SU-DHL-6 (cell line): Measurements from ENCODE around the gene PTTG1IP.

ENCODE experiments used
- H2AFZ ChIP-seq: fragments of 200-600 bp; sonication (generic); 2 replicates; pipeline ENCODE4 v1.6.1; 2014; ENCODE audit warnings: low read depth, mild to moderate bottlenecking, moderate library complexity, mixed read lengths, antibody characterized with exemption, low read length; ENCODE audit not compliant: severe bottlenecking
- H3F3A ChIP-seq: fragments of 200-600 bp; shearing (Covaris generic); 2 replicates; pipeline ENCODE4 v1.6.0; 2016; ENCODE audit warnings: antibody characterized with exemption, mild to moderate bottlenecking; ENCODE audit not compliant: insufficient read depth
- H3K27ac ChIP-seq: fragments of 200-600 bp; sonication (generic); 2 replicates; pipeline ENCODE4 v1.5.1; 2016; ENCODE audit warnings: low read depth, mild to moderate bottlenecking, low read length, moderate library complexity, mixed read lengths
- H3K27me3 ChIP-seq: fragments of 200-600 bp; sonication (generic), shearing (Covaris generic); 2 replicates; pipeline ENCODE4 v1.6.0; 2014; ENCODE audit warnings: mild to moderate bottlenecking, low read length
- H3K36me3 ChIP-seq: fragments of 200-600 bp; sonication (generic); 2 replicates; pipeline ENCODE4 v1.6.1; 2014; ENCODE audit warnings: mild to moderate bottlenecking, low read length, mixed read lengths
- H3K4me2 ChIP-seq: fragments of 300-600, 200-600 bp; shearing (Covaris generic), sonication (generic); 2 replicates; pipeline ENCODE4 v1.6.0; 2014; ENCODE audit warnings: low read length, low read depth, mild to moderate bottlenecking; ENCODE audit not compliant: poor library complexity, severe bottlenecking
- H3K4me3 ChIP-seq: fragments of 200-600 bp; sonication (generic); 2 replicates; pipeline ENCODE4 v1.5.1; 2014; ENCODE audit warnings: antibody characterized with exemption, low read length, mild to moderate bottlenecking, mixed read lengths; ENCODE audit not compliant: insufficient read depth, poor library complexity, severe bottlenecking
- H3K79me2 ChIP-seq: fragments of 200-600 bp; sonication (generic); 2 replicates; pipeline ENCODE4 v1.6.1; 2014; ENCODE audit warnings: mild to moderate bottlenecking, low read length, moderate library complexity; ENCODE audit not compliant: insufficient read depth
- H3K9ac ChIP-seq: fragments of 200-600 bp; sonication (generic); 2 replicates; pipeline ENCODE4 v1.7.0; 2014; ENCODE audit warnings: mild to moderate bottlenecking, low read length
- H3K9me2 ChIP-seq: fragments of 200-600 bp; sonication (generic); replicated peaks from 2 replicates; pipeline ENCODE4 v1.6.1; 2014; ENCODE audit warnings: low read length; ENCODE audit not compliant: insufficient read depth
- H3K9me3 ChIP-seq: fragments of 200-600 bp; sonication (generic); 2 replicates; pipeline ENCODE4 v1.6.1; 2014; ENCODE audit warnings: low read length, mixed read lengths; ENCODE audit not compliant: insufficient read depth
- H4K20me1 ChIP-seq: fragments of 200-600 bp; sonication (generic); 2 replicates; pipeline ENCODE4 v1.6.1; 2014; ENCODE audit warnings: low read depth, mild to moderate bottlenecking, antibody characterized with exemption, low read length, moderate library complexity, mixed read lengths
- CTCF ChIP-seq: fragments of 200-600 bp; sonication (generic); IDR thresholded peaks from one replicate; pipeline ENCODE4 v1.5.1; 2017; ENCODE audit warnings: antibody characterized with exemption, mild to moderate bottlenecking, low read length, moderate library complexity; ENCODE audit not compliant: insufficient read depth, poor library complexity, severe bottlenecking
- EZH2phosphoT487 ChIP-seq: fragments of 200-600 bp; sonication (generic), shearing (Covaris generic); conservative IDR thresholded peaks from 2 replicates; pipeline ENCODE4 v1.6.1; 2018; ENCODE audit warnings: mild to moderate bottlenecking, antibody characterized with exemption, low read length, moderate library complexity, mixed read lengths

The PTTG1IP gene

GRCh38 chr21:44888581-44889550, 15.4 kb upstream of the PTTG1IP start:
- no peak overlapping the region for H3K27ac ChIP-seq
- TF ChIP-seq EZH2phosphoT487 = no peak
- no peak for TF ChIP-seq CTCF
- H3K9ac ChIP-seq = no peak overlapping the region
- no peaks in the 10 kb centered on the region for H3K9me2 ChIP-seq
- H2AFZ ChIP-seq = no peak overlapping the region
- no peaks in the 10 kb centered on the region for H3K27me3 ChIP-seq
- H3F3A ChIP-seq = no peaks in the 10 kb centered on the region
- no peaks in the 10 kb centered on the region for H3K36me3 ChIP-seq
- H3K79me2 ChIP-seq = no peaks in the 10 kb centered on the region
- H4K20me1 ChIP-seq = no peaks in the 10 kb centered on the region
- no peak overlapping the region for H3K4me3 ChIP-seq
- H3K4me2 ChIP-seq = no peak overlapping the region
- H3K9me3 ChIP-seq = no peaks in the 10 kb centered on the region

DNA sequence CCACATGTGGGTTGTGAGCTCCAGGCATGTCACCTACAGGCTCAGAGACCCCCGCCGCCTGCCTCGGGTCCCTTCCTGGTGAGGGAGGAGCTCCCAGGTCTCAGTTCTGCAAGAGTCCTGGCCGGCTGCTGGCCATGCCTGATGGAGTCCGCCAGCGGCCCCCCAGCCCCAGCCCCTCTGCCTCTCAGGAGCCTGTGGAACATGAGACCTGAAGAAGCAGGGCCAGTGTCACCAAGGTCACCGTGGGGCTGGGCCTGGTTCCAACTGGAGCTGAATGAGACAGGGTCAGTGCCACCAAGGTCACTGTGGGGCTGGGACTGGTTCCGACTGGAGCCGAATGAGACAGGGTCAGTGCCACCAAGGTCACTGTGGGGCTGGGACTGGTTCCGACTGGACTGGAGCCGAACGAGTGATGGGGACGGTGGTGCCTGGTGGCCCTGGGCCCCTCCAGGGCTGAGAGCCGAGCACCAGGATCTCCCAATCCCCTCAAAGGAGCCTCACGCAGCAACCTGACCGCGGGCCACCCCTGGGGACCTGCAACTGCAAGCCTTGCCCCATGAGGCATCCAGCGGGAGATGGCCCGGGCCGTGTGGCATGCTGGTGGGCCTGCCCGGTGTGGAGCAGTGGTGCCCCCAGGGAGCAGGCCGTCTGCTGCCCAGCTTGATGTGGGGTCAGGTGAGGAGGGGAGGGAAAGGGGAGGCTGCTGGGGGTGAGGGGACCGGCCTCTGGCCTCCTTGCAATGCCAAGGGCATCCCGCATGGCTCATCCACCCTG, 14.5 kb upstream of the PTTG1IP start:
- H3K36me3 ChIP-seq = no peaks in the 10 kb centered on the region
- H3K27ac ChIP-seq = no peak overlapping the region
- H3K4me2 ChIP-seq = no peak overlapping the region
- no peak overlapping the region for H3K9ac ChIP-seq
- no peaks in the 10 kb centered on the region for H3K9me3 ChIP-seq
- H4K20me1 ChIP-seq = no peaks in the 10 kb centered on the region
- no peak overlapping the region for H2AFZ ChIP-seq
- no peaks in the 10 kb centered on the region for H3F3A ChIP-seq
- no peak overlapping the region for H3K4me3 ChIP-seq
- no peaks in the 10 kb centered on the region for H3K27me3 ChIP-seq
- no peaks in the 10 kb centered on the region for H3K9me2 ChIP-seq
- TF ChIP-seq CTCF (no peak), EZH2phosphoT487 (no peak)
- no peaks in the 10 kb centered on the region for H3K79me2 ChIP-seq

DNA sequence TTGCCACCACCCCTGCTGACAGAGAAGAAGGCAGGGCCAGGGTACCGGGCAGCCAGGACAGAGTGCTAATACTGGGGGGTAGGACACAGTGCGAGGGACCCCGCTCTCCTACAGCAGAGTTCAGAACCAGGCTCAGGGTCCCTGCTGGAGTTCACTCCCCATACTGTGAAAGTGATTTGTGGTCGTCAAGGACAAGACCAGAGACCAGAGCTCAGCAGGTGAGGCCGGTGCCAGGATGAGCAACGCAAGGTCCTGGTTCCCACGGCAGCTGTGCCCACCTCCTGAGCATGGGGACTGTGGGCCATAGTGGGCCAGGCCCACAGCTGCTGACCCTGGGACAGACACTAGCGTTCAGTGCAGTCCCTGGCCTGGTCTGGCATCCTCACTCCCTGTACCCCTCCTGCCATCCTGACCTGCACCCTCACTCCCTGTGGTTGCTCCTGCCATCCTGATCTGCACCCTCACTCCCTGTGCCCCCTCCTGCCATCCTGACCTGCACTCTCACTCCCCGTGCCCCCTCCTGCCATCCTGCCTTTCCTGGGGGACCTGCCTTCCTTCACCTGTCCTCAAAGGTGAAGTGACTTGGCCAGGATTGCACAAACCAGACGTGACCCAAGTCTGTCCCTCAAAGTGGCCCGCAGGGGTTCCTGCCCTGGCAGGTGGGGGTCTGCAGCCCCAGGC, 13.8 kb upstream of the PTTG1IP start:
- H2AFZ ChIP-seq = no peak overlapping the region
- no peaks in the 10 kb centered on the region for H3K79me2 ChIP-seq
- no peaks in the 10 kb centered on the region for H3K27me3 ChIP-seq
- H3K4me3 ChIP-seq = no peak overlapping the region
- no peaks in the 10 kb centered on the region for H4K20me1 ChIP-seq
- no peak overlapping the region for H3K9ac ChIP-seq
- TF ChIP-seq EZH2phosphoT487 (no peak), CTCF (no peak)
- no peak overlapping the region for H3K4me2 ChIP-seq
- no peaks in the 10 kb centered on the region for H3F3A ChIP-seq
- no peak overlapping the region for H3K27ac ChIP-seq
- no peaks in the 10 kb centered on the region for H3K9me3 ChIP-seq
- H3K9me2 ChIP-seq = no peaks in the 10 kb centered on the region
- no peaks in the 10 kb centered on the region for H3K36me3 ChIP-seq
